Esophagus (tissue), 2 donors: ENCODE measurements around the gene PLCD3. TPM values are rescaled to one million over a fixed set of nuclear protein-coding genes. Genes with fewer than 3 reads are reported as not detected.

Experiments
- H3K27ac ChIP-seq, 2 donors: one replicate each; pipeline ENCODE4 v1.5.1; 2013; ENCODE audit warnings: low read depth in 2 of 2, mild to moderate bottlenecking in 2 of 2, inconsistent platforms in 1 of 2, low read length in 1 of 2, moderate library complexity in 1 of 2
- H3K27me3 ChIP-seq, 2 donors: one replicate each; pipeline ENCODE4 v1.6.1; 2013; ENCODE audit warnings: low read length in 2 of 2, control low read depth in 1 of 2, mild to moderate bottlenecking in 1 of 2; ENCODE audit not compliant: insufficient read depth in 2 of 2, control insufficient read depth in 1 of 2
- H3K36me3 ChIP-seq, 2 donors: one replicate each; pipeline ENCODE4 v1.6.1; 2013; ENCODE audit warnings: low read length in 1 of 2; ENCODE audit not compliant: control insufficient read depth in 2 of 2, insufficient read depth in 2 of 2
- H3K4me1 ChIP-seq, 2 donors: one replicate each; pipeline ENCODE4 v1.6.1; 2013; ENCODE audit warnings: low read length in 1 of 2; ENCODE audit not compliant: control insufficient read depth in 2 of 2, insufficient read depth in 2 of 2
- H3K4me3 ChIP-seq, 2 donors: one replicate each; pipeline ENCODE4 v1.5.1; 2013; ENCODE audit warnings: low read length in 2 of 2, mild to moderate bottlenecking in 2 of 2, low read depth in 1 of 2, moderate library complexity in 1 of 2
- H3K9me3 ChIP-seq, 2 donors: one replicate each; pipeline ENCODE4 v1.6.1; 2013; ENCODE audit warnings: mild to moderate bottlenecking in 2 of 2, low read depth in 1 of 2, low read length in 1 of 2, moderate library complexity in 1 of 2; ENCODE audit not compliant: control insufficient read depth in 2 of 2, insufficient read depth in 1 of 2
- WGBS, 2 donors: extraction: QIAGEN DNeasy Blood & Tissue Kit; methylation state at CpG; one replicate each; pipeline ENCODE4 v1.1.7; 2013; 5-methylcytosine and 5-hydroxymethylcytosine counted together
- polyA plus RNA-seq, 2 donors: library from polyadenylated mRNA; stranded (reverse); fragments of 200-250 nt; gene quantifications; one replicate each; pipeline ENCODE4 v1.2.3, GENCODE V29; 2013
- donor health status: healthy with polysubstance abuse.
- donor health status: Bipolar disorder and iron deficiency.

The PLCD3 gene
- polyA plus RNA-seq, 2 donors, result 34.2 to 47.3 TPM

GRCh38 chr17:45087504-45087975 is 44.8 kb downstream of the PLCD3 start:
- Histone ChIP-seq H3K9me3 (no peaks in the 10 kb centered on the region), H3K4me3 (no peak overlapping the region), H3K27ac (peak overlapping the region; percentile 89 to 94), H3K27me3 (no peaks in the 10 kb centered on the region), H3K36me3 (peaks cover 6% of the 10 kb centered on the region in 2 donors), H3K4me1 (peaks cover 0 to 11% of the 10 kb centered on the region in 2 donors)
- WGBS, 2 donors, result 41 to 56% methylated on average over 3 of the region's 3 CpGs

GRCh38 chr17:45086865-45087503 is 45.3 kb downstream of the PLCD3 start:
- Histone ChIP-seq H3K27me3 (no peaks in the 10 kb centered on the region), H3K36me3 (peaks cover 6% of the 10 kb centered on the region in 2 donors), H3K27ac (peak overlapping the region; percentile 52 to 94), H3K4me3 (no peak overlapping the region), H3K4me1 (peaks cover 0 to 11% of the 10 kb centered on the region in 2 donors), H3K9me3 (no peaks in the 10 kb centered on the region)
- WGBS, 2 donors, result 88% methylated on average over 6 of the region's 6 CpGs

- H3K27me3 ChIP-seq, result no peaks in the 10 kb centered on the region
- peaks cover 0 to 11% of the 10 kb centered on the region in 2 donors for H3K4me1 ChIP-seq
- peaks cover 10% of the 10 kb centered on the region in 2 donors for H3K36me3 ChIP-seq
- no peak overlapping the region for H3K4me3 ChIP-seq
- no peaks in the 10 kb centered on the region for H3K9me3 ChIP-seq
- WGBS, 2 donors, result 97 to 99% methylated on average over 4 of the region's 4 CpGs
- peak overlapping the region; percentile 52 to 94 for H3K27ac ChIP-seq
Measured at GRCh38 chr17:45086391-45086790, 45.9 kb downstream of the PLCD3 start.

- 79 to 84% methylated on average over 6 of the region's 6 CpGs for WGBS, 2 donors
- no peaks in the 10 kb centered on the region for H3K9me3 ChIP-seq
- H3K27ac ChIP-seq, result no peak overlapping the region
- peaks cover 4% of the 10 kb centered on the region in 2 donors for H3K36me3 ChIP-seq
- no peaks in the 10 kb centered on the region for H3K27me3 ChIP-seq
- no peak overlapping the region for H3K4me3 ChIP-seq
- H3K4me1 ChIP-seq, result no peaks in the 10 kb centered on the region
Measured at GRCh38 chr17:45081047-45081703, 51.1 kb downstream of the PLCD3 start.

GRCh38 chr17:45077643-45078042 is 54.7 kb downstream of the PLCD3 start:
- peak overlapping the region in 1 of 2 donors; percentile 20 for H3K27ac ChIP-seq
- no peaks in the 10 kb centered on the region for H3K9me3 ChIP-seq
- peaks cover 0 to 3% of the 10 kb centered on the region in 2 donors for H3K4me1 ChIP-seq
- 77 to 78% methylated on average over 3 of the region's 3 CpGs for WGBS, 2 donors
- no peak overlapping the region for H3K4me3 ChIP-seq
- peaks cover 4% of the 10 kb centered on the region in 2 donors for H3K36me3 ChIP-seq
- no peaks in the 10 kb centered on the region for H3K27me3 ChIP-seq

- no peaks in the 10 kb centered on the region for H3K27me3 ChIP-seq
- peak overlapping the region; percentile 40 to 82 for H3K27ac ChIP-seq
- no peaks in the 10 kb centered on the region for H3K9me3 ChIP-seq
- H3K36me3 ChIP-seq, result no peaks in the 10 kb centered on the region
- no peak overlapping the region for H3K4me3 ChIP-seq
- 58 to 64% methylated on average over 5 of the region's 5 CpGs for WGBS, 2 donors
- peaks cover 0 to 3% of the 10 kb centered on the region in 2 donors for H3K4me1 ChIP-seq
Measured at GRCh38 chr17:45073414-45074070, 58.8 kb downstream of the PLCD3 start.

- Histone ChIP-seq H3K27me3 (no peaks in the 10 kb centered on the region), H3K4me1 (peaks cover 0 to 3% of the 10 kb centered on the region in 2 donors)
- WGBS, 2 donors, result 87 to 93% methylated on average over 2 of the region's 2 CpGs
Measured at GRCh38 chr17:45070809-45071208, 61.5 kb downstream of the PLCD3 start.

GRCh38 chr17:45070001-45070400 is 62.3 kb downstream of the PLCD3 start:
- Histone ChIP-seq H3K9me3 (no peaks in the 10 kb centered on the region), H3K27ac (no peak overlapping the region), H3K4me1 (peaks cover 0 to 3% of the 10 kb centered on the region in 2 donors), H3K36me3 (no peaks in the 10 kb centered on the region), H3K4me3 (no peak overlapping the region), H3K27me3 (no peaks in the 10 kb centered on the region)
- WGBS, 2 donors, result 85 to 94% methylated on average over 8 of the region's 8 CpGs

More at GRCh38 chr17:45070809-45071208, 61.5 kb downstream of the PLCD3 start:
- Histone ChIP-seq H3K27ac (no peak overlapping the region), H3K36me3 (no peaks in the 10 kb centered on the region), H3K4me3 (no peak overlapping the region), H3K9me3 (no peaks in the 10 kb centered on the region)

- no peak overlapping the region for H3K27ac ChIP-seq
- WGBS, 2 donors, result 74 to 81% methylated on average over 2 of the region's 2 CpGs
- H3K36me3 ChIP-seq, result no peaks in the 10 kb centered on the region
- H3K9me3 ChIP-seq, result no peaks in the 10 kb centered on the region
- no peak overlapping the region for H3K4me3 ChIP-seq
- H3K4me1 ChIP-seq, result no peaks in the 10 kb centered on the region
- H3K27me3 ChIP-seq, result no peaks in the 10 kb centered on the region
Measured at GRCh38 chr17:45067637-45068036, 64.7 kb downstream of the PLCD3 start.
